Mesothelial cell of epicardium (in vitro differentiated cells): Measurements from ENCODE around the gene CLC. TPM values are rescaled to one million over a fixed set of nuclear protein-coding genes. Genes with fewer than 3 reads are reported as not detected.

Experiments
- DNase-seq, 2 experiments: peaks; one replicate each; pipeline ENCODE4 v3.0.0; 2021; ENCODE audit warnings: low spot score in 2 of 2; ENCODE audit not compliant: unreplicated experiment in 2 of 2
- H3K27ac Mint-ChIP-seq: 2 replicates; pipeline ENCODE4 v1.8.0; 2021; ENCODE audit warnings: mixed read lengths
- H3K27me3 Mint-ChIP-seq: 2 replicates; pipeline ENCODE4 v1.8.0; 2021; ENCODE audit warnings: low read depth, mixed read lengths
- H3K36me3 Mint-ChIP-seq: 2 replicates; pipeline ENCODE4 v1.8.0; 2021; ENCODE audit warnings: mixed read lengths
- H3K4me1 Mint-ChIP-seq: 2 replicates; pipeline ENCODE4 v1.8.0; 2021; ENCODE audit warnings: mixed read lengths
- H3K4me3 Mint-ChIP-seq: 2 replicates; pipeline ENCODE4 v1.8.0; 2021; ENCODE audit warnings: mild to moderate bottlenecking, moderate library complexity, mixed read lengths
- H3K9me3 Mint-ChIP-seq: 2 replicates; pipeline ENCODE4 v1.8.0; 2021; ENCODE audit warnings: mixed read lengths
- CTCF ChIP-seq: fragments of 200-600 bp; sonication (generic); IDR thresholded peaks from one replicate; pipeline ENCODE4 v1.5.0; 2021; ENCODE audit warnings: antibody characterized with exemption; ENCODE audit not compliant: unreplicated experiment
- total RNA-seq: library from RNA; stranded (reverse); gene quantifications from 3 replicates; pipeline ENCODE4 v1.2.1, GENCODE V29; 2021

Gene CLC
- total RNA-seq, 1 donor from 2014 or later = not detected

GRCh38 chr19:39684267-39684666 is 53.6 kb downstream of the CLC start:
- Mint-ChIP-seq H3K4me3 (no peak overlapping the region), H3K9me3 (no peaks in the 10 kb centered on the region), H3K27ac (no peak overlapping the region), H3K36me3 (no peaks in the 10 kb centered on the region), H3K27me3 (peaks cover 14% of the 10 kb centered on the region), H3K4me1 (peaks cover 4% of the 10 kb centered on the region)
- DNase-seq = no peak
- no peak for TF ChIP-seq CTCF

GRCh38 chr19:39681416-39681815 is 56.4 kb downstream of the CLC start:
- Mint-ChIP-seq H3K27me3 (peaks cover 20% of the 10 kb centered on the region), H3K27ac (no peak overlapping the region), H3K9me3 (no peaks in the 10 kb centered on the region), H3K4me1 (peaks cover 4% of the 10 kb centered on the region), H3K4me3 (no peak overlapping the region), H3K36me3 (no peaks in the 10 kb centered on the region)
- no peak for DNase-seq
- no peak for TF ChIP-seq CTCF

Other genes starting within 250 kb of the CLC start
- gene DLL3, start 239.1 kb downstream of the CLC start, total RNA-seq = 0.40 to 0.53 TPM (median 0.50 TPM) in 3 replicates
- gene SELENOV, start 222.9 kb downstream of the CLC start, total RNA-seq = 0.60 to 0.81 TPM (median 0.78 TPM) in 3 replicates
- gene EID2B, start 205.2 kb downstream of the CLC start, total RNA-seq = 2.6 to 4.0 TPM (median 2.8 TPM) in 3 replicates
- gene EID2, start 197.9 kb downstream of the CLC start, total RNA-seq = 18.8 to 22.6 TPM (median 19.7 TPM) in 3 replicates
- not detected in 3 replicates for gene LGALS13, start 135.5 kb downstream of the CLC start, total RNA-seq
- not detected in 3 replicates for gene LGALS16, start 82.1 kb downstream of the CLC start, total RNA-seq
- gene LGALS14, start 33.5 kb downstream of the CLC start, total RNA-seq = 0.71 to 0.92 TPM (median 0.72 TPM) in 3 replicates
- gene LEUTX, start 40.8 kb upstream of the CLC start, total RNA-seq = not detected in 3 replicates
- gene DYRK1B, start 96.1 kb upstream of the CLC start, total RNA-seq = 54.0 to 60.2 TPM (median 54.7 TPM) in 3 replicates
- gene FBL, start 108.3 kb upstream of the CLC start, total RNA-seq = 273 to 278 TPM (median 274 TPM) in 3 replicates
- gene FCGBP, start 196.6 kb upstream of the CLC start, total RNA-seq = 1.7 to 2.5 TPM (median 2.3 TPM) in 3 replicates
- 81.3 to 85.8 TPM (median 83.2 TPM) in 3 replicates for gene PSMC4, start 233.1 kb upstream of the CLC start, total RNA-seq